PFSK-1 (cell line): ENCODE results near the gene TSFM.

Experiments
- FOXP2 ChIP-seq: optimal IDR thresholded peaks from 2 replicates; pipeline ENCODE3; 2011; ENCODE audit warnings: borderline replicate concordance, control low read depth, inconsistent platforms; ENCODE audit not compliant: insufficient read depth; ENCODE audit errors: extremely low read length, extremely low read depth
- POLR2AphosphoS5 ChIP-seq: IDR thresholded peaks from 2 replicates; pipeline ENCODE4 v1.6.1; 2012; ENCODE audit warnings: low read depth, mild to moderate bottlenecking, control low read depth, low read length, moderate library complexity
- SIN3A ChIP-seq: IDR thresholded peaks from 2 replicates; pipeline ENCODE4 v1.6.1; 2012; ENCODE audit warnings: mild to moderate bottlenecking, low read length, moderate library complexity, borderline replicate concordance; ENCODE audit not compliant: insufficient read depth
- TAF1 ChIP-seq: IDR thresholded peaks from 2 replicates; pipeline ENCODE4 v1.6.1; 2012; ENCODE audit warnings: low read length, control low read depth, borderline replicate concordance; ENCODE audit not compliant: insufficient read depth
- TF ChIP-seq, protein P1 (sequence below), 2 experiments: IDR thresholded peaks; 2 replicates each; pipeline versions ENCODE4 v1.6.1 to v1.8.0; 2011 to 2012; ENCODE audit warnings: low read depth in 2 of 2, low read length in 2 of 2, control low read depth in 1 of 2, inconsistent platforms in 1 of 2, mild to moderate bottlenecking in 1 of 2, moderate library complexity in 1 of 2; ENCODE audit not compliant: insufficient read depth in 1 of 2

Gene TSFM

DNA sequence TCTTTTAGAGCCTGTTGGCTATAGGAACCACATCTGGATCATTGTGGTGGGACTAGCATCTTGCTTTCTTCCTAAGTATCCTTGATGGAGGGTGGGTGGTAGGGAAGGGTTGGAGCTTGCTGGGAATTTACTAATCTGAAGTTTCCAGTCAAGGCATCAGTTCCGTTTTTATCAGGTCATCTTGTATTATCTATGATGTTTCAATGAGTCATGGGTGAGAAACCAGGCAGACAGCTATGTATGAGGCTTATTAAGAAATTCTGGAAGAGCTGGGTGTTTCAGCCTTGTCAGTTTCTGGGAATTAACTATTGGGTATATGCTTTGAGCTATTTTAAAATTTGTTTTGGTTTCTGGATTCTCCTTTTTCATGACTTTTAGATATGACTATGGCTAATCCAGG is 11.3 kb downstream of the TSFM start:
- no peak for TF ChIP-seq FOXP2
- TF ChIP-seq POLR2AphosphoS5, result no peak
- TF ChIP-seq TAF1, result no peak
- TF ChIP-seq, protein P1, sequence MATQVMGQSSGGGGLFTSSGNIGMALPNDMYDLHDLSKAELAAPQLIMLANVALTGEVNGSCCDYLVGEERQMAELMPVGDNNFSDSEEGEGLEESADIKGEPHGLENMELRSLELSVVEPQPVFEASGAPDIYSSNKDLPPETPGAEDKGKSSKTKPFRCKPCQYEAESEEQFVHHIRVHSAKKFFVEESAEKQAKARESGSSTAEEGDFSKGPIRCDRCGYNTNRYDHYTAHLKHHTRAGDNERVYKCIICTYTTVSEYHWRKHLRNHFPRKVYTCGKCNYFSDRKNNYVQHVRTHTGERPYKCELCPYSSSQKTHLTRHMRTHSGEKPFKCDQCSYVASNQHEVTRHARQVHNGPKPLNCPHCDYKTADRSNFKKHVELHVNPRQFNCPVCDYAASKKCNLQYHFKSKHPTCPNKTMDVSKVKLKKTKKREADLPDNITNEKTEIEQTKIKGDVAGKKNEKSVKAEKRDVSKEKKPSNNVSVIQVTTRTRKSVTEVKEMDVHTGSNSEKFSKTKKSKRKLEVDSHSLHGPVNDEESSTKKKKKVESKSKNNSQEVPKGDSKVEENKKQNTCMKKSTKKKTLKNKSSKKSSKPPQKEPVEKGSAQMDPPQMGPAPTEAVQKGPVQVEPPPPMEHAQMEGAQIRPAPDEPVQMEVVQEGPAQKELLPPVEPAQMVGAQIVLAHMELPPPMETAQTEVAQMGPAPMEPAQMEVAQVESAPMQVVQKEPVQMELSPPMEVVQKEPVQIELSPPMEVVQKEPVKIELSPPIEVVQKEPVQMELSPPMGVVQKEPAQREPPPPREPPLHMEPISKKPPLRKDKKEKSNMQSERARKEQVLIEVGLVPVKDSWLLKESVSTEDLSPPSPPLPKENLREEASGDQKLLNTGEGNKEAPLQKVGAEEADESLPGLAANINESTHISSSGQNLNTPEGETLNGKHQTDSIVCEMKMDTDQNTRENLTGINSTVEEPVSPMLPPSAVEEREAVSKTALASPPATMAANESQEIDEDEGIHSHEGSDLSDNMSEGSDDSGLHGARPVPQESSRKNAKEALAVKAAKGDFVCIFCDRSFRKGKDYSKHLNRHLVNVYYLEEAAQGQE (IDR thresholded peaks at IDR 0.05; ENCODE audit: insufficient read depth in 1 of 2, low read depth in 2 of 2, low read length in 2 of 2), result no peak
- TF ChIP-seq SIN3A, result no peak

DNA sequence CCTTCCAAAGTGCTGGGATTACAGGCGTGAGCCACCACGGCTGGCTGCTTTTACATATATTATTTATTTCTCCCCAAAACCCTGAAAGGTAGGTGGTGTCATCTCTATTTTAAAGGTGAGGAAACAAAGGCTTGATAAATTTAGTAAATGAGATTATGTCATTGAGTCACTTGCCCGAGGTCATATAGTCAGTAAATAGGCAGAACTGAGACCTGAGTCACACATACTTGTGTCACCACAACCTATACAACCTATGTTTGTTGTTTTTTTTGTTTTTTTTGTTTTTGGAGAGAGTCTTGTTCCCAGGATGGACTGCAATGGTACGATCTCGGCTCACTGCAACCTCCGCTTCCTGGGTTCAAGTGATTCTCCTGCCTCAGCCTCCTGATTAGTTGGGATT is 12.8 kb downstream of the TSFM start:
- TF ChIP-seq, protein P1 (IDR thresholded peaks at IDR 0.05; ENCODE audit: insufficient read depth in 1 of 2, low read depth in 2 of 2, low read length in 2 of 2), result no peak
- TF ChIP-seq FOXP2, result no peak
- TF ChIP-seq SIN3A, result no peak
- no peak for TF ChIP-seq TAF1
- no peak for TF ChIP-seq POLR2AphosphoS5

DNA sequence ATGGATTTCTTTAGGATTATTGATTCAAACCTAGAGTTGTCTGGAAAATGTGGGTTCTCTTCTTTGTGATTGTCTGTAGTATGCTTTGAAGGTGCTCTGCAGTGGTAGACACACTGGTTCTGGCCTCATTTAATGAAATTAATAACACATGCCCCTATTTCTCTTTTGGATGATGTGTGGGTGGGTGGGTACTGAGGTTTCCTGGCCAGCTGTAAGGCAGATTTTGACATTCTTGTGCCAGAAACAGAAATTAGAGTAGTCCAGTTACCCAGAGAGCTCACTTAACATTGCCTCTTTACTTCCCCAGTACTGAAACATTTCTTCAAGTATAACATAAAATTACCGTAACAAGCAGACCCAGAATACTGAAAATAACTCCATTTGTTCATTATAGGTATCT is 14.4 kb downstream of the TSFM start:
- TF ChIP-seq, protein P1 (IDR thresholded peaks at IDR 0.05; ENCODE audit: insufficient read depth in 1 of 2, low read depth in 2 of 2, low read length in 2 of 2), result no peak
- no peak for TF ChIP-seq POLR2AphosphoS5
- TF ChIP-seq TAF1, result no peak
- TF ChIP-seq FOXP2, result no peak

DNA sequence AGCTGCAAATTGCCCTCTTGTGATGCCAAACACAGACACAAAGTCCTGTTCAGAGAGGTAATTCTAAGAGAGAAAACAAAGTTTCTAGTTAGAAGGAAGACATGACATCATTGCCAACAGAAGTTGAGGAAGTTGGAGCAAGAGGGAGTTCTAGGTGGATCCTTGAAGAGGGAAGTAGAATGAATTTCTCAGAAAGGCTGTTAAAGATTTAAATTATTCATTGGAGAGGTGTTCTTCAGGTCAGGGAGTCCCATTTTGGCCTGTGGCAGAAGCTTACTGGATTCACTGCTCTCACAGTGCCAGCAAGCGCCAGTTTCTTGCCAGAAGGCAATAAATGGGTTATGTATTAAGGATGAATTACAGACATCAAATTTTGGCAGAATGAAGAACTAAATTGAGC is 15.3 kb downstream of the TSFM start:
- TF ChIP-seq POLR2AphosphoS5 (no peak), TAF1 (no peak), SIN3A (no peak), FOXP2 (no peak)
- TF ChIP-seq, protein P1 (IDR thresholded peaks at IDR 0.05; ENCODE audit: insufficient read depth in 1 of 2, low read depth in 2 of 2, low read length in 2 of 2), result no peak

DNA sequence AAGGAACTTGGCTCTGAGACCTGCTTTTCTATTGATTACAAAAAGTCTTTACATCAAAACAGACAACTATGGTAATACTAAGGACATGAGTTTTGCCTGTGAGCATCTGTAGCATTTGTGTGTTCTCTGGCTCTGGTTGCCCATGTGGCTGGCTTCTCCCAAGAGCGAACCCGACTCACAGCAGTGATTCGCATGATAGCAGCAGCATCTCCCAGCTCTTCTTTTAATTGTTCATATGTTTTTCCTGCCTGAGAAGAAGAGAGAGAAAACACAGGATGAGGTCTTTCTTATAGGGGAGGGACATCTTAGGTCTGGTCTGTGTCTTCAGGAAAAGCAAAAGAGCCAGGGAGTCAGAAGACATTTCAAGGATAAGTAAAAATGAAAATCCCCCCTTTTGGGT is 18.4 kb downstream of the TSFM start:
- no peak for TF ChIP-seq TAF1
- TF ChIP-seq, protein P1 (IDR thresholded peaks at IDR 0.05; ENCODE audit: insufficient read depth in 1 of 2, low read depth in 2 of 2, low read length in 2 of 2), result no peak
